ENCODE results near the gene ARHGAP5.

The ARHGAP5 gene

GRCh38 chr14:32077081-32078022 lies at the start of gene ARHGAP5:
TSS of gene ARHGAP5 (plus strand) at chr14:32077304. CDS start at chr14:32090670, 13,366 bp downstream.
- peak in 1 of 2 donors; percentile 33 for DNase-seq (ENCODE audit: low read depth in 2 of 2)

GRCh38 chr14:32028599-32028998 lies 48.5 kb upstream of the ARHGAP5 start:
- DNase-seq (ENCODE audit: low read depth in 2 of 2): no peak

- no peak for DNase-seq (ENCODE audit: low read depth in 2 of 2)
These were observed 43.6 kb upstream of the ARHGAP5 start for GRCh38 chr14:32033543-32033942.

- no peak for DNase-seq (ENCODE audit: low read depth in 2 of 2)
These were observed 38.2 kb upstream of the ARHGAP5 start for GRCh38 chr14:32038876-32039275.

GRCh38 chr14:32039401-32040030 lies 37.6 kb upstream of the ARHGAP5 start:
- no peak for DNase-seq (ENCODE audit: low read depth in 2 of 2)

GRCh38 chr14:32043624-32044023 lies 33.5 kb upstream of the ARHGAP5 start:
- DNase-seq (ENCODE audit: low read depth in 2 of 2): no peak

- DNase-seq (ENCODE audit: low read depth in 2 of 2): no peak
These were observed 32.6 kb upstream of the ARHGAP5 start for GRCh38 chr14:32044454-32044853.

- DNase-seq (ENCODE audit: low read depth in 2 of 2): no peak
These were observed 29.3 kb upstream of the ARHGAP5 start for GRCh38 chr14:32047791-32048190.

GRCh38 chr14:32049361-32050088 lies 27.6 kb upstream of the ARHGAP5 start:
- DNase-seq (ENCODE audit: low read depth in 2 of 2): no peak

GRCh38 chr14:32050878-32051277 lies 26.2 kb upstream of the ARHGAP5 start:
- no peak for DNase-seq (ENCODE audit: low read depth in 2 of 2)

- DNase-seq (ENCODE audit: low read depth in 2 of 2): no peak
These were observed 22.6 kb upstream of the ARHGAP5 start for GRCh38 chr14:32054536-32054935.

GRCh38 chr14:32055175-32055574 lies 21.9 kb upstream of the ARHGAP5 start:
- DNase-seq (ENCODE audit: low read depth in 2 of 2): no peak

GRCh38 chr14:32059702-32060101 lies 17.4 kb upstream of the ARHGAP5 start:
- no peak for DNase-seq (ENCODE audit: low read depth in 2 of 2)

GRCh38 chr14:32064931-32065330 lies 12.2 kb upstream of the ARHGAP5 start:
- no peak for DNase-seq (ENCODE audit: low read depth in 2 of 2)

GRCh38 chr14:32068708-32069107 lies 8.4 kb upstream of the ARHGAP5 start:
- no peak for DNase-seq (ENCODE audit: low read depth in 2 of 2)

- DNase-seq (ENCODE audit: low read depth in 2 of 2): no peak
These were observed 6.8 kb upstream of the ARHGAP5 start for GRCh38 chr14:32070282-32070681.

GRCh38 chr14:32072676-32073075 lies 4.4 kb upstream of the ARHGAP5 start:
- DNase-seq (ENCODE audit: low read depth in 2 of 2): no peak

- no peak for DNase-seq (ENCODE audit: low read depth in 2 of 2)
These were observed 3.4 kb upstream of the ARHGAP5 start for GRCh38 chr14:32073537-32074189.

- no peak for DNase-seq (ENCODE audit: low read depth in 2 of 2)
These were observed 2.1 kb upstream of the ARHGAP5 start for GRCh38 chr14:32074887-32075572.

GRCh38 chr14:32075672-32076277 lies 1.3 kb upstream of the ARHGAP5 start:
- DNase-seq (ENCODE audit: low read depth in 2 of 2): peak in 1 of 2 donors; percentile 5

Data from stimulated activated CD8-positive, alpha-beta memory T cell treated with anti-CD3 and anti-CD28 coated beads, Interleukin-7, amount 100 ng/mL, for 1 hour (primary cell).